ENCODE data around the gene NUDT14.

Gene NUDT14

DNA sequence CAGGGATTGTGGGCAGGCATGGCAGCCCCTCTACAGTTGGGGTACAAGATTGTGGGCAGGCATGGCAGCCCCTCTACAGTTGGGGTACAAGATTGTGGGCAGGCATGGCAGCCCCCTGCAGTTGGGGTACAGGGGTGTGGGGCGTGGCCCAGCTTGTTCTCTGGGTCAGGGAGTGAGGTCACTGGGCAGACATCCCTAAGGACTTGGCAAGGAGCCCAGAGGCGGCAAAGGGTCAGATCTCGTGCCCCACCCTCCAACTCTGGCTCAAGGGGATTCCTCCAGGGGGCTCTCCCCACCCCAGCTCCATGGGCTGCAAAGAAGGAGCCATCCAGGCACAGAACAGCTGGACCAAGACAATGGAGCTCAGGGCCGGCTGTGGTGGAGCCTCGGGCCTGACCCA lies 25.8 kb upstream of the NUDT14 start (continued):
- TF ChIP-seq ZNF398 (tag by site-specific recombination; IDR thresholded peaks at IDR 0.05): no peak
- no peak for TF ChIP-seq ZNF169 (tag by site-specific recombination; IDR thresholded peaks at IDR 0.05)
- TF ChIP-seq ZFP3 (tag by site-specific recombination; IDR thresholded peaks at IDR 0.05; ENCODE audit: low read depth): no peak
- TF ChIP-seq, protein P1, sequence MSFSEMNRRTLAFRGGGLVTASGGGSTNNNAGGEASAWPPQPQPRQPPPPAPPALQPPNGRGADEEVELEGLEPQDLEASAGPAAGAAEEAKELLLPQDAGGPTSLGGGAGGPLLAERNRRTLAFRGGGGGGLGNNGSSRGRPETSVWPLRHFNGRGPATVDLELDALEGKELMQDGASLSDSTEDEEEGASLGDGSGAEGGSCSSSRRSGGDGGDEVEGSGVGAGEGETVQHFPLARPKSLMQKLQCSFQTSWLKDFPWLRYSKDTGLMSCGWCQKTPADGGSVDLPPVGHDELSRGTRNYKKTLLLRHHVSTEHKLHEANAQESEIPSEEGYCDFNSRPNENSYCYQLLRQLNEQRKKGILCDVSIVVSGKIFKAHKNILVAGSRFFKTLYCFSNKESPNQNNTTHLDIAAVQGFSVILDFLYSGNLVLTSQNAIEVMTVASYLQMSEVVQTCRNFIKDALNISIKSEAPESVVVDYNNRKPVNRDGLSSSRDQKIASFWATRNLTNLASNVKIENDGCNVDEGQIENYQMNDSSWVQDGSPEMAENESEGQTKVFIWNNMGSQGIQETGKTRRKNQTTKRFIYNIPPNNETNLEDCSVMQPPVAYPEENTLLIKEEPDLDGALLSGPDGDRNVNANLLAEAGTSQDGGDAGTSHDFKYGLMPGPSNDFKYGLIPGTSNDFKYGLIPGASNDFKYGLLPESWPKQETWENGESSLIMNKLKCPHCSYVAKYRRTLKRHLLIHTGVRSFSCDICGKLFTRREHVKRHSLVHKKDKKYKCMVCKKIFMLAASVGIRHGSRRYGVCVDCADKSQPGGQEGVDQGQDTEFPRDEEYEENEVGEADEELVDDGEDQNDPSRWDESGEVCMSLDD (tag by site-specific recombination; IDR thresholded peaks at IDR 0.05): peak; percentile 72; the same call in 1 of the 2 replicates
- TF ChIP-seq ZNF670 (tag by site-specific recombination; IDR thresholded peaks at IDR 0.05; ENCODE audit: low read depth): no peak
- TF ChIP-seq WT1 (tag by site-specific recombination; IDR thresholded peaks at IDR 0.05): no peak
- TF ChIP-seq, protein P2, sequence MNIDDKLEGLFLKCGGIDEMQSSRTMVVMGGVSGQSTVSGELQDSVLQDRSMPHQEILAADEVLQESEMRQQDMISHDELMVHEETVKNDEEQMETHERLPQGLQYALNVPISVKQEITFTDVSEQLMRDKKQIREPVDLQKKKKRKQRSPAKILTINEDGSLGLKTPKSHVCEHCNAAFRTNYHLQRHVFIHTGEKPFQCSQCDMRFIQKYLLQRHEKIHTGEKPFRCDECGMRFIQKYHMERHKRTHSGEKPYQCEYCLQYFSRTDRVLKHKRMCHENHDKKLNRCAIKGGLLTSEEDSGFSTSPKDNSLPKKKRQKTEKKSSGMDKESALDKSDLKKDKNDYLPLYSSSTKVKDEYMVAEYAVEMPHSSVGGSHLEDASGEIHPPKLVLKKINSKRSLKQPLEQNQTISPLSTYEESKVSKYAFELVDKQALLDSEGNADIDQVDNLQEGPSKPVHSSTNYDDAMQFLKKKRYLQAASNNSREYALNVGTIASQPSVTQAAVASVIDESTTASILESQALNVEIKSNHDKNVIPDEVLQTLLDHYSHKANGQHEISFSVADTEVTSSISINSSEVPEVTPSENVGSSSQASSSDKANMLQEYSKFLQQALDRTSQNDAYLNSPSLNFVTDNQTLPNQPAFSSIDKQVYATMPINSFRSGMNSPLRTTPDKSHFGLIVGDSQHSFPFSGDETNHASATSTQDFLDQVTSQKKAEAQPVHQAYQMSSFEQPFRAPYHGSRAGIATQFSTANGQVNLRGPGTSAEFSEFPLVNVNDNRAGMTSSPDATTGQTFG (tag by site-specific recombination; IDR thresholded peaks at IDR 0.05; ENCODE audit: borderline replicate concordance): no peak
- no peak for TF ChIP-seq FEZF1 (tag by site-specific recombination; IDR thresholded peaks at IDR 0.05)
- TF ChIP-seq ZFP37 (tag by site-specific recombination; IDR thresholded peaks at IDR 0.05): no peak
- TF ChIP-seq ZNF18 (tag by site-specific recombination; IDR thresholded peaks at IDR 0.05): no peak
- no peak for TF ChIP-seq ZBTB7A (tag by site-specific recombination; IDR thresholded peaks at IDR 0.05; ENCODE audit: low read depth)
- TF ChIP-seq MYNN (tag by site-specific recombination; IDR thresholded peaks at IDR 0.05; ENCODE audit: borderline replicate concordance): no peak
- TF ChIP-seq ZNF837 (tag by site-specific recombination; IDR thresholded peaks at IDR 0.05): no peak
- no peak for TF ChIP-seq ZFP41 (tag by site-specific recombination; IDR thresholded peaks at IDR 0.05; ENCODE audit: borderline replicate concordance)
- peak; percentile 16; the same call in 1 of the 2 replicates for TF ChIP-seq KLF1 (tag by site-specific recombination; IDR thresholded peaks at IDR 0.05)
- no peak for TF ChIP-seq ZBTB48 (tag by site-specific recombination; IDR thresholded peaks at IDR 0.05)
- no peak for TF ChIP-seq KLF16 (tag by site-specific recombination; IDR thresholded peaks at IDR 0.05)
- 0 out of 2 replicates have a peak, but pooled peaks have one; percentile 15 for TF ChIP-seq ZBTB8A (tag by site-specific recombination; IDR thresholded peaks at IDR 0.05)
- TF ChIP-seq TCF7L2 (IDR thresholded peaks at IDR 0.05; ENCODE audit: borderline replicate concordance, low read depth, low read length): no peak
- TF ChIP-seq, protein P3, sequence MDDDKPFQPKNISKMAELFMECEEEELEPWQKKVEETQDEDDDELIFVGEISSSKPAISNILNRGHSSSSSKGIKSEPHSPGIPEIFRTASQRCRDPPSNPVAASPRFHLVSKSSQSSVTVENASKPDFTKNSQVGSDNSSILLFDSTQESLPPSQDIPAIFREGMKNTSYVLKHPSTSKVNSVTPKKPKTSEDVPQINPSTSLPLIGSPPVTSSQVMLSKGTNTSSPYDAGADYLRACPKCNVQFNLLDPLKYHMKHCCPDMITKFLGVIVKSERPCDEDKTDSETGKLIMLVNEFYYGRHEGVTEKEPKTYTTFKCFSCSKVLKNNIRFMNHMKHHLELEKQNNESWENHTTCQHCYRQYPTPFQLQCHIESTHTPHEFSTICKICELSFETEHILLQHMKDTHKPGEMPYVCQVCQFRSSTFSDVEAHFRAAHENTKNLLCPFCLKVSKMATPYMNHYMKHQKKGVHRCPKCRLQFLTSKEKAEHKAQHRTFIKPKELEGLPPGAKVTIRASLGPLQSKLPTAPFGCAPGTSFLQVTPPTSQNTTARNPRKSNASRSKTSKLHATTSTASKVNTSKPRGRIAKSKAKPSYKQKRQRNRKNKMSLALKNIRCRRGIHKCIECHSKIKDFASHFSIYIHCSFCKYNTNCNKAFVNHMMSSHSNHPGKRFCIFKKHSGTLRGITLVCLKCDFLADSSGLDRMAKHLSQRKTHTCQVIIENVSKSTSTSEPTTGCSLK (tag by site-specific recombination; IDR thresholded peaks at IDR 0.05): no peak
- no peak for TF ChIP-seq ZNF133 (tag by site-specific recombination; IDR thresholded peaks at IDR 0.05)
- no peak for TF ChIP-seq ZNF654 (tag by site-specific recombination; IDR thresholded peaks at IDR 0.05; ENCODE audit: low read depth)

Data from HEK293 (cell line).